Upper lobe of left lung (tissue), 6 donors: ENCODE measurements around the gene C17orf107. TPM values are rescaled to one million over a fixed set of nuclear protein-coding genes. Genes with fewer than 3 reads are reported as not detected.
"Not testable (repeated sequence)": the region's sequence is repeated elsewhere in the genome, so short reads cannot be mapped to it uniquely, and the experiment has no call there.

ENCODE experiments used
- ATAC-seq, 2 donors: fragments of 200-7000 bp; cut with Tn5 transposase; one replicate each; pipeline ENCODE4 v1.9.1; 2022; ENCODE audit warnings: mild to moderate bottlenecking in 2 of 2, moderate library complexity in 2 of 2; ENCODE audit not compliant: low FRiP score in 2 of 2
- DNase-seq, 2 donors: peaks; one replicate each; pipeline ENCODE4 v3.0.0-alpha.2; 2019 to 2020
- H3K27ac ChIP-seq, 4 donors: fragments of 200-600 bp; sonication (generic); one replicate each; pipeline ENCODE4 v1.5.1; 2016 to 2019
- H3K27me3 ChIP-seq, 4 donors: fragments of 200-600 bp; sonication (generic); one replicate each; pipeline ENCODE4 v1.5.1; 2017 to 2019
- H3K36me3 ChIP-seq, 4 donors: fragments of 200-600 bp; sonication (generic); one replicate each; pipeline ENCODE4 v1.5.1; 2016 to 2019
- H3K4me1 ChIP-seq, 4 donors: fragments of 200-600 bp; sonication (generic); one replicate each; pipeline ENCODE4 v1.5.1; 2018 to 2019
- H3K4me3 ChIP-seq, 4 donors: fragments of 200-600 bp; sonication (generic); one replicate each; pipeline ENCODE4 v1.5.1; 2017 to 2019; ENCODE audit warnings: mild to moderate bottlenecking in 2 of 4, moderate library complexity in 1 of 4
- H3K9me3 ChIP-seq, 4 donors: fragments of 200-600 bp; sonication (generic); one replicate each; pipeline ENCODE4 v1.5.1; 2018 to 2019
- CTCF ChIP-seq, 6 experiments: fragments of 450-650 bp in 4 of 6; fragments of 200-600 bp in 2 of 6; sonication (generic) in 2 of 6; IDR thresholded peaks; one replicate each; pipeline ENCODE4 v1.5.1; 2016 to 2019; ENCODE audit warnings: antibody characterized with exemption in 6 of 6
- EP300 ChIP-seq, 4 donors: sonication (generic); formaldehyde crosslinking; IDR thresholded peaks; one replicate each; pipeline ENCODE4 v1.5.1; 2017; ENCODE audit warnings: antibody characterized with exemption in 4 of 4, control low read depth in 2 of 4
- POLR2A ChIP-seq, 4 donors: fragments of 450-650 bp; IDR thresholded peaks; one replicate each; pipeline ENCODE4 v1.5.1; 2016 to 2017; ENCODE audit warnings: antibody characterized with exemption in 4 of 4, mild to moderate bottlenecking in 2 of 4
- POLR2AphosphoS5 ChIP-seq, 2 donors: sonication (generic); formaldehyde crosslinking; IDR thresholded peaks; one replicate each; pipeline ENCODE4 v1.5.1; 2017; ENCODE audit warnings: antibody characterized with exemption in 2 of 2
- WGBS, 2 donors: methylation state at CpG; one replicate each; pipeline ENCODE4 v1.1.5; 2017 to 2018; 5-methylcytosine and 5-hydroxymethylcytosine counted together
- total RNA-seq, 6 donors: library from RNA; depleted of rRNA in 4 of 6; stranded (reverse); fragments of >200 nt in 4 of 6; gene quantifications; one replicate each; pipeline versions ENCODE4 v1.1.0 to v1.2.1, GENCODE V29; 2016 to 2021
- donor health status: DM: no; HTN: no; CAD: no; lungs with moderate emphysema.
- donor health status: DM: no; HTN: yes; CAD: no; lungs with severe emphysema.

C17orf107 gene
- total RNA-seq, 6 donors from 2014 or later, result 2.6 to 6.3 (median 3.4) TPM

DNA sequence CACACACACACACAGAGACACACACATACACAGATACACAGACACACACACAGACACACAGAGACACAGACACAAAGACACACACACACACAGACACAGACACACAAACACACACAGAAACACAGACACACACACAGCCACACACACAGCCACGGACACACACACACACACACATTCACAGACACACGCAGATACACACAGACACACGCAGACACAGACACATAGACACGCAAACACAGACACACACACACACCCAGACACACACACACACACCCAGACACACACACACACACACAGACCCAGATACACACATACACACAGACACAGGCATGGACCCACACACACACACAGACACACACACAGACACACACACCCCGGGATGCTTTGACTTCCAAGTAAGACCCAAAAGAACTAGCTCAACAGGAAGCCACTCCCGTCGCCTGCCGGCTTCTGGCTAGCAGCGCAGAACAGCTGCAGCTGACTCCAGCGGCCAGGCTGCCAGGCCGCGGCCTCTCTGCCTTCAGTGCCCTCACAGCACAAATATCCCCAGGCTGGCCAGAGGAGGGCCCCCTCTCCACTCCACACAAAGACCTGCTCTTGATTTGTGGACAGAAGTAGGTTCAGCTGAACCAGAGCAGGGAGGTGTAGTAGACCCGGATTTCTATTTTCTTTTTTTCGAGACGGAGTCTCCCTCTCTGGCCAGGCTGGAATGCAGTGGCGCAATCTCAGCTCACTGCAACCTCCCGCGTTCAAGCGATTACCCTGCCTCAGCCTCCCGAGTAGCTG is 9.6 kb downstream of the C17orf107 start:
- H3K4me3 ChIP-seq, result no peak overlapping the region
- DNase-seq (peak; percentile 92 to 94), ATAC-seq (peak; percentile 96 to 99)
- no peaks in the 10 kb centered on the region for H3K36me3 ChIP-seq
- no peaks in the 10 kb centered on the region for H3K27me3 ChIP-seq
- H3K27ac ChIP-seq, result peak overlapping the region; percentile 63 to 79 (median 75)
- H3K4me1 ChIP-seq, result peaks cover 9 to 18% (median 10%) of the 10 kb centered on the region in 4 donors
- 21% methylated on average over 14 to 20 of the region's 20 CpGs for WGBS, 2 donors
- TF ChIP-seq POLR2A (IDR thresholded peaks at IDR 0.05), result peak in 1 of 4 donors; percentile 13
- peak; percentile 87 to 96 (median 95) for TF ChIP-seq CTCF (IDR thresholded peaks at IDR 0.05)
- TF ChIP-seq POLR2AphosphoS5 (IDR thresholded peaks at IDR 0.05), result peak in 1 of 2 donors; percentile 41
- no peak for TF ChIP-seq EP300 (IDR thresholded peaks at IDR 0.05)
- no peaks in the 10 kb centered on the region for H3K9me3 ChIP-seq

DNA sequence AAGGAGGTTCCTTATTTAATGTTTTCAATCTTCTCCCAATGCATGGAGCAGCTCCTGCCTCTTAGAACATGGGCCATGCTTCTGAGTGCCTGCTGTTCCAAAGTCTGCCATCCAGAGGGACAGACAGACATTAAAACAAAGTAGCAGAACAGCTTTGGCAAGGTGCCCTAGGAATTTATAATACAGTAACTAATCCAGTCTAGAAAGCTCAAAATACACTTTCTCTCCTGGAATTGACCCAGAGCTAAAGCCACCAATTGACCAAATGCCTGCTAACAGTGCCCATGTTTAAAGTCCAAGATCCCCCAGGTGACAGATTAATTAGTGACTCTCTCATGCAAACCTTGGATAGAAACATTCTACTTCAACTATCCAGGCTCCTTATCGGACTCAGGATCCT is 14.7 kb downstream of the C17orf107 start:
- no peaks in the 10 kb centered on the region for H3K27me3 ChIP-seq
- no peak for TF ChIP-seq POLR2A (IDR thresholded peaks at IDR 0.05)
- no peak for TF ChIP-seq POLR2AphosphoS5 (IDR thresholded peaks at IDR 0.05)
- TF ChIP-seq CTCF (IDR thresholded peaks at IDR 0.05), result no peak
- TF ChIP-seq EP300 (IDR thresholded peaks at IDR 0.05), result no peak
- DNase-seq (no peak), ATAC-seq (no peak)
- 63 to 86% methylated on average over 1 of the region's 1 CpG for WGBS, 2 donors
- H3K27ac ChIP-seq, result no peak overlapping the region
- H3K36me3 ChIP-seq, result no peaks in the 10 kb centered on the region
- no peak overlapping the region for H3K4me3 ChIP-seq
- peaks cover 6 to 10% (median 7%) of the 10 kb centered on the region in 4 donors for H3K4me1 ChIP-seq
- H3K9me3 ChIP-seq, result no peaks in the 10 kb centered on the region

DNA sequence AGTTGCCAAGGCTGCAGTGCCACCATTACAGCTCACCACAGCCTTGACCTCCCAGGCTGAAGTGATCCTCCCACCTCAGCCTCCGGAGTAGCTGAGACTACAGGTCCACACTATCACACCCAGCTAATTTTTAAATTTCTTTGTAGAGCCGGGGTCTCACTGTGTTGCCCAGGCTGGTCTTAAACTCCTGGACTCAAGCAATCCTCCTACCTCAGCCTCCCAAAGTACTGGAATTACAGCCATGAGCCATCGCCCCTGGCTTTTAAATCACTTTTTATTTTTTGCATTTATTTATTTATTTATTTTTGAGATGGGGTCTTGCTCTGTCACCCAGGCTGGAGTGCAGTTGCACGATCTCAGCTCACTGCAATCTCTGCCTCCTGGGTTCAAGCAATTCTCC is 15.2 kb downstream of the C17orf107 start:
- not testable (repeated sequence) for DNase-seq, H3K27ac ChIP-seq, H3K4me3 ChIP-seq, H3K9me3 ChIP-seq, H3K4me1 ChIP-seq, H3K36me3 ChIP-seq, H3K27me3 ChIP-seq, ATAC-seq
- 92 to 96% methylated on average over 4 of the region's 4 CpGs for WGBS, 2 donors

DNA sequence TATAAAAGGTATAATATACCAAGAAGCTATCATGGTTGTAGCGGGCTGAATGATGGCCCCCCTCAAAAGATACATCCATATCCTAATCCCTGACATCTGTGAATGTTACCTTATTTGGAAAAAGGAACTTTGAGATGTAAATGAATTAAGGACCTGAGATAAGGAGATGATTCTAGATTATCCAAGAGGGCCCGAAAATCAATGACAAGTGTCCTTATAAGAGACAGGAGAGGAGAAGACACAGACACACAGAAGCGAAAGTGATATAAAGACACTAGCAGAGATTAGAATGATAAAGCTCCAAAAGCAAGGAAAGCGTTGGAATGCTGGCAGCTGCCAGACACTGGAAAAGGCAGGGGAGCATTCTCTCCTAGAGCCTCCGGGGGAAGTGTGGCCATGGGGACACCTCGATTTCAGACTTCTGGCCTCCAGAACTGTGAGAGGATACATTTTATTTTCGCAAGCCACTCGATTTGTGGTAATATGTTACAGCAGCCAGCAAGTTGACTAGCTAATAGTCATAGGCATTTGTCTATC is 20.2 kb downstream of the C17orf107 start:
- WGBS, 2 donors, result 59 to 63% methylated on average over 8 of the region's 8 CpGs
- no peaks in the 10 kb centered on the region for H3K27me3 ChIP-seq
- no peak overlapping the region for H3K27ac ChIP-seq
- no peaks in the 10 kb centered on the region for H3K9me3 ChIP-seq
- H3K36me3 ChIP-seq, result no peaks in the 10 kb centered on the region
- no peak overlapping the region for H3K4me3 ChIP-seq
- H3K4me1 ChIP-seq, result peaks cover 0 to 10% (median 3%) of the 10 kb centered on the region in 4 donors
- ATAC-seq (no peak), DNase-seq (no peak)
- TF ChIP-seq POLR2AphosphoS5 (IDR thresholded peaks at IDR 0.05) (no peak), EP300 (IDR thresholded peaks at IDR 0.05) (no peak), CTCF (IDR thresholded peaks at IDR 0.05) (no peak), POLR2A (IDR thresholded peaks at IDR 0.05) (no peak)

- TF ChIP-seq CTCF (IDR thresholded peaks at IDR 0.05) (no peak), POLR2A (IDR thresholded peaks at IDR 0.05) (no peak), POLR2AphosphoS5 (IDR thresholded peaks at IDR 0.05) (no peak), EP300 (IDR thresholded peaks at IDR 0.05) (no peak)
- 74 to 79% methylated on average over 9 to 10 of the region's 10 CpGs for WGBS, 2 donors
- no peaks in the 10 kb centered on the region for H3K36me3 ChIP-seq
- H3K27ac ChIP-seq, result no peak overlapping the region
- H3K4me1 ChIP-seq, result peaks cover 0 to 10% (median 3%) of the 10 kb centered on the region in 4 donors
- H3K9me3 ChIP-seq, result no peaks in the 10 kb centered on the region
- H3K27me3 ChIP-seq, result no peaks in the 10 kb centered on the region
- ATAC-seq (peak; percentile 78 to 85), DNase-seq (peak in 1 of 2 donors; percentile 64)
- no peak overlapping the region for H3K4me3 ChIP-seq
These were observed 21.2 kb downstream of the C17orf107 start for GRCh38 chr17:4920351-4921048.
